Measurements from ENCODE around the gene CAMKV. TPM values are rescaled to one million over a fixed set of nuclear protein-coding genes. Genes with fewer than 3 reads are reported as not detected.

The CAMKV gene
- total and polyA plus RNA-seq, 2 of the 8 experiments (the other 6 are each of a cell fraction or from before 2014, with no cell fraction given) = 56.3 to 66.4 TPM

DNA sequence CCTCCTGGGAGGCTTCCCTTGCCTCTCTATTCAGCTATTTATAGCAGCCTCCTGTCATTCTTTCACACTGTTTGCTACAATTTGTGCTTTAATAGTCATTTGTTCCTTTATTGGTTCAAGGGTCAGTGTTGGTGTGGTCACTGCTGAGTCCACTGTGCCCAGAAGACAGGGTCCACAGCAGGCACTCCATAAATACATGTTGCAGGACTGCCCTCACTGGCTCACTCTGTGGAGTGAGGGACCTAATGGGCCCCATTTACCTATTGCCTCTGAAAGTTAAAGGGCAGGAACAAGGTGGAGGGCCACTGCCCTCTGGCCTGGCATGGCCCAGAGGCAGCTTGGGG lies 17.2 kb upstream of the CAMKV start (continued):
- TF ChIP-seq CBX5 (IDR thresholded peaks at IDR 0.05; ENCODE audit: low read depth, low read length) (no peak), TEAD4 (IDR thresholded peaks at IDR 0.05; ENCODE audit: low read depth, low read length) (no peak), YY1 (IDR thresholded peaks at IDR 0.05; ENCODE audit: low read depth, low read length) (no peak), RXRA (IDR thresholded peaks at IDR 0.05; ENCODE audit: insufficient read depth, low read depth, low read length) (no peak), BCL11A (IDR thresholded peaks at IDR 0.05; ENCODE audit: low read depth in 2 of 2, low read length in 2 of 2) (no peak), TBP (IDR thresholded peaks at IDR 0.05; ENCODE audit: low read depth, low read length) (no peak)
